Medulla oblongata (tissue), 1 donor: ENCODE results near the gene CACNA1C.

Source experiments
- DNase-seq: peaks from one replicate; pipeline ENCODE4 v3.0.0-alpha.2; 2015; ENCODE audit errors: extremely low spot score

The CACNA1C gene

GRCh38 chr12:2627076-2627834 lies 574.5 kb downstream of the CACNA1C start:
- DNase-seq = no peak

GRCh38 chr12:2627835-2628191 lies 575.0 kb downstream of the CACNA1C start:
- no peak for DNase-seq

DNA sequence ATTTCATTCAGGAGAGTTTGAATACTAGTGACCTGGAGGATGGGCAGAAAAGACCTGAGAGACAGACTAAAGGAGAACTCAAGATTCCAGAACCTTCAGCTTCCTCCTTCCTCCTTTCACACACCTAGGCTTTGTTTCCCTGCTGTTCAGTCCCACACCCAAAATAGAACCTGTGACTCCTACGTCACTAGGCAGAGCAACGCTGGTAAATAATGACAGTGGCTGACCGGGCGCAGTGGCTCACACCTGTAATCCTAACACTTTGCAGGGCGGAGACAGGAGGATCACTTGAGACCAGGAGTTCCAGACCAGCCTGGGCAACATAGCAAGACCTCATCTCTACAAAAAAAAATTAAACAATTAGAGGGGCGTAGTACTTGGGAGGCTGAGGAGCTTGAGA lies 575.6 kb downstream of the CACNA1C start:
- no peak for DNase-seq

- no peak for DNase-seq
These were observed 576.3 kb downstream of the CACNA1C start for GRCh38 chr12:2629051-2629450.

DNA sequence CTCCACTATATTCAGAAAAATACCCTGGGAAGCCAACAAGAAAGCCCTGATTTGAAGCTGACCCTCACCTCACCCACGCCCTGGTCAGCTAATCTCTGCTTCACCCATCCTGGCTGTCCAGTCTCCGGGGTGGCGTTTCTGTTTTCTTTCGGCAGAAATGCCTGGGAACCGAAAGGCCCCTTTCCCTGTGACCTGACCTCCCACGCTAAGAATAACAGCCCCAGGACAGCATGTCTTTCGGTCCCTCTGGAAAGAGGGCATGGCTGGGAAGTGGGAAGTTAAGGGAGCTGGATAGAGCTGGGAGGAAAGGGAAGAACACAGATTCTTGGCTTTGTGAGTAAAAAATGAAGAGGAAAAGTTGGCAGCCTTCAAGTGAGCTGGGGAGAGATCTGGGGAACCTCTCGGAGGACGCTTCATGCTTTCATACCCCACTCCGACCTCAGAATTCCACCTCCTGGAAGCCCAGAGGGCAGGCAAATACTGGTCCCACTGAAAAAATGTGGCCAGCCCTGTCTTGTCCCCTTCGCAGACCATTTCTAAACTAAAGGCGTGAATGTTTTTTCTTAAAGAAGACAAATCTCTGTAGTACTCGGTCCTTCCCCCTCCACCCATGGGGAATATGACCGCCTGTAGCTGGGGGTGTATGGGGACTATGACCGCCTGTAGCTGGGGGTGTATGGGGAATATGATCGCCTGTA lies 579.0 kb downstream of the CACNA1C start:
- no peak for DNase-seq

DNA sequence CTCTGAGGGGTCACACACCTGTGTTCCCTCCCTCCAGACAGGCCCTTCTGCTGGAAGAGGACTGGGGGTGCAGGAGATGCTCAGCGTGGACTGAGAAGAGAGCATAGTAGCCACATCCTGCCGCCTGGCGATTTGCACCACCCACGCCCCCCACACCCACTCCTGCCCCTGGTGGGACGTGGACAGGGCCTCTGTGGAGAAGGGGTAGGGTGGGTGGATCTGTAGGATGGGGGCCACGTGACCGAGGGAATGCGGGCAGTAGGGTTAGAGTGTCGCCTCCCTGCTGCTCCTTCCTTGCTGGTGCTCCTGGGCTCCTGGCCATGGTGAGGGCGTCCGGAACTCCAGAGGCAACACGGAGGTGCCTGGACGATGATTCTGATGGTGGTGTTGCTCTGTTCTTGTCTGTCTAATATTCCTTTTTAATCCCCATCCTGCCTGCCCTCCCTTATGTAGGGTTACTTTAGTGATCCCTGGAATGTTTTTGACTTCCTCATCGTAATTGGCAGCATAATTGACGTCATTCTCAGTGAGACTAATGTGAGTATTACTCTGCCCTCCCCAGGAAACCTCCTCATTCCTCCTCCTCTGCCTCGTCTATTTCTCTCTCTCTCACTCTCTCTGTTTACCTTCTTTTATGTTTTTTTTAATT lies 580.5 kb downstream of the CACNA1C start:
- DNase-seq = no peak

GRCh38 chr12:2633825-2634200 lies 581.0 kb downstream of the CACNA1C start:
- no peak for DNase-seq

DNA sequence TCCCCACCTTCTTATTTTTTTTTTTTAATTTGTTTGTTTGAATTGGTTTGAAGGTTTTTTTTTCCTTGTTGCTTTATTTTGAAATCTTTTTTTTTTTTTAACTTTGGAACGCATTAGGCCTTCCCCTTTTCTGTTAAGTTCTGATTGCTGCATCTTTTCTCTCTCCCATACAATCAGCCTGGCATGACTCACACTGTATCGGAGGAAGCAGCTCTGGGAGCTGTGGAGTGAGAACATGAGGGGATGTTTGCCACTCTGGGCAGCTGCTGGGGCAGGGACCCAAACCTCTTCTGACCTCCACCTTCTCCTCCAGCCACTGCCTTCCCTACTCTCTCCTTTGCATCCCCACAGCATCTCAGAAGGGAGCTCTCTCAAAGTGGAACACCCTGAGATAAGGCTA lies 581.7 kb downstream of the CACNA1C start:
- DNase-seq = no peak

DNA sequence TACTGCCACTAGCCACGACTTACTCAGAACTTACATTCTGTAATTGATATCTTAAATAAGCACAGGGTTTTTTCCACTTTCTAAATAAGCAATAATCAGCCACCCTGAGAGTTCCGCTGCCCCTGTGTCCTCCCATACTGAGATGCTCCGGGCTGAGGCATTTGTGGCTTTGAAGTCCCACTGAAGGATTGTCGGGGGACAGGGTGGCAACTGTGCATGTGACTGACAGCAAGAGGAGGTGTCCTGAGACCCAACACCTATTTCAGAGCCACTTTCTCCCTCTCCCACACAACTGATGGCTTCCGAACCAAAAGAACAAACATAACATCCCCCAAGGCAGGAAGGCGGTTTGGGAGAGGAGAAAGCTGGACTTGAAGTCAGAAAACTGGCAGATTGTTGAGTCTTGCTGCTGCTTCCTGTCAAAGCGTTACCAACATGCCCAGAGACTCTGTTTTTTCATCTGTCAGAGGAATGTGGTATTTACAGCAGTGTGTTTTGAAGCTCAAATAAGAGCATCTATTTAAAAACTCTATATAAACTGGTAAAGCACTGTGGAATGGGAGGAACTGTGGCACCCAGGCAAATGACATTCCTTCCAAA lies 584.1 kb downstream of the CACNA1C start:
- DNase-seq = no peak

- DNase-seq = no peak
These were observed 584.6 kb downstream of the CACNA1C start for GRCh38 chr12:2637371-2637770.

- DNase-seq = no peak
These were observed 585.7 kb downstream of the CACNA1C start for GRCh38 chr12:2638273-2639019.

DNA sequence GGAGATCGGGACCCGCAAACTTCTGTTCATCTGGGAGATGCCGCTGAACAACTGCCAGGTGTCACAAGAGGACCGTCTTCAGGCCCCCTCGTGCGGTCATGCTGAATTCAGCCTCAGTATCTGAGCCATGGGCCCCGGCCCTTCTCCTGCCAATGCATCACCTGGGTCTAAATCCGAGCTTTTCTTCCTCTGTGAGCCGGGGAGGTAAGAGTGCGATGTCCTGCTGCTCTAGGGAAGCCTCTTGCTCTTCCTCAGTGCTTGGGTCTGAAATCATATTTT lies 586.2 kb downstream of the CACNA1C start:
- no peak for DNase-seq

DNA sequence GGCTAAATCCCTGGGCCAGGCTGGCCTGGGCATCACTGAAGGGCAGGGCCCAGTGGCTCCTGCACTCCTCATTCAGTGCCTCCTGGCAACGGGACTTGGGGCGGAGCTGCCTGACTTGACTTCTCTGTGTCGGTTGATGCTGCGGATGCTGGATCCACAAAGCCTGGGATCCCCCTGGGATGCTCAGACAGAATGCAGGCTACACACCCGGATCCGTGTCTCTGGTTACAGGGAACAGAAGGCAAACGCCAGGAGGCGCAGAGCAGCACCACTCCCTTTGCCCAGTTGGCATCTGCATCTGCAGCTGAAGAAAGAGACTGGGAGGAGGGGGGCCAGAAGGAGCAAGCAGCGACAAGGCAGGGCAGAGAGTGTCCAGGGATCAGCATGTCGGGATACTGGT lies 587.5 kb downstream of the CACNA1C start:
- no peak for DNase-seq

GRCh38 chr12:2640709-2641108 lies 587.9 kb downstream of the CACNA1C start:
- DNase-seq = no peak

DNA sequence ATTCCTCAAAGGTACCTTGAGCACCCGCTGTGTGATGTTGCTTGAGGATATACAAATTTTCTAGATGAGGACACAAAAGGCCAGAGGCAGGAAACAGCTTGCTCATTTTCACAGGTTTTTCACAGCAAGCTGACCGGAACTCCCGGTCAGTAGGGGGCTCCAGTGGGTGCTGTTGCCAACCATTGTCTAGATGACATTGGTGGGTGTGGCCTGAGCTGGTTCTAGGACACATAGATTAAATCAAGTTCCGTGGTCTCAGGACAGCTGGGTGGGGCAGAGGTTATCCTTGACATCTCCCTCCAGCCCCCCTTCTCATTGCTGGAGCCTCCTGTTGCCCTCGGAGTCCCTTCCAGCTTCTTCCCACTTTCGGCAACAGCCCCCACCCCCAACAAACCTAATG lies 588.4 kb downstream of the CACNA1C start:
- no peak for DNase-seq

DNA sequence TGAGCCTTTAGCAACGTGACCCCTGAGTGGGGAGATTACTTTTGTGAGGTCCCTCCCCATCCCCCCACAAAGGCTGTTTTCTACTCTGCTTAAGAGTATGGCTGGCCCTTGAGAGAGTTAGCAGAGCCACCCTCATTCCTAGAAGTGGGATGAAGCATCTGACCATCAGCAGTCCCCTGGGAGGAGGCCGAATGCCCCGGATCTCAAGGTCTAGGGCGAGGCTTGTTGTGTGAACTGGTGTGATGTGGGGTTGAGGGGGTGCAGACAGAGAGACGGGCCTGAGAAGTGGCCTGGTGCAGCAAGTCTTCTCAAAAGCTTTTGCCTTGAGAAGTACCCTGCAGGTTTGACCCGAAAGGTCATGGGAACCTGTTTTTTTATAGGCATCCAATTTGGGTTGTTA lies 589.0 kb downstream of the CACNA1C start:
- no peak for DNase-seq

- no peak for DNase-seq
These were observed 589.5 kb downstream of the CACNA1C start for GRCh38 chr12:2642176-2642892.

DNA sequence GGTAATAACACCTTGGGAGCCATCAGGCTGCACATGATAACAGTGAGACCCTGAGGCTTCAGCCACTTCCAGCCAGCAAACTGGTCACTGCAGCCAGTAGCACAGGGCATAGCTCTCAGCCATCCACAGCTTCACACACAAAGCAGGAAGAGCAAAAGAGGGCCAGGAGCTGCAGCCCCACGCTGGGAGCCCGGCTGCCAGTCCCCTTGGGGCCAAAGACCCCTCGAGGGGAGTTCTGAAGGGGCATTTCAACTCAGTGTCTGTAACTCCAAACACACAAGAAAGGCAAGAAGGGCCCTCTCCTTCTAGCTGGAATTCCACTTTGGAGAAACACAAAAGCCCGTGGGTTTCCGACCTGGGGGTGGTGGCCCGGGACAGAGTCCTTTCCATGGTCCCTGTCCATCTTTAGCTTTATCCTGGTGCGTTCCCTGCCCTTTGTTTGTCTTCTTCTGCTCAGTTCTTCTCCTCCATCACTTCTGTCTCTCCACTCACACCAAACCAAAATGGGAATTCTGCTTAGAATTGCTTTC lies 590.2 kb downstream of the CACNA1C start:
- no peak for DNase-seq

GRCh38 chr12:2643576-2644135 lies 590.9 kb downstream of the CACNA1C start:
- DNase-seq = no peak

DNA sequence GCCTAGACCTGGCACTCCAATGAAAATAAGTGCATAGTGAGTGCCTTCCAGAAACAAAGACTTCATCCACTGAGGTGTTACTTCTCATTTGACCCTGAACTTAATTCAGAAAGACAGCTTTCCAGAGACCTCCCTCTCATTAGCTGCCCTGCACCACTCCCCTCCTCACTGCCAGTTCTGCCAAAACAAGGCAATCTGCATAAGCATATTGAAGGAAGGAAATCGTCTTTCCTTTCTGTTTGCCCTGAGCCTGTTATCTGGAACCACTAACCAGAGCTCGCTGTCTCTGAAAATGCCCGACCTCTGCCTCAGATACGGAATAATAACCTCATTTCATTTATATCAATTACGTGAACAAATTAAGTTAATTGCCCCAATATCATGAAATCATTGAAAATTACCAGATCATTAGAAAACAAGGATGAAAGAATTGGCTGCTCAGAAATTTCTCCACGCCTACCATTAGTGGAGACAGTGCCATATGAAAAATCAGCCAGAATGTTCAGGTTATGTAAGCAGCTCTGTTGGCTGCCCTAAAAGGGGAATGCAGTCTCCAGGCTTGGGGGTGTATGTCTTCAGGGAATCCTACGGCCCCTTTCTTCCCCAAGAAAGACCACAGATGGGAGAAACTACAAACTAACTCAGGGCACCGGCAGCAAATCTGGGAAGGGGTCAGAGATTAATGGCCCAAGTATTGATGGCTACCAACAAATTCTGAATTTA lies 592.1 kb downstream of the CACNA1C start:
- no peak for DNase-seq
